Endometrium (tissue), 2 donors: ENCODE measurements around the gene NOL4L.

Experiments used
- FAIRE-seq: peaks from 2 replicates; lab custom pipeline; 2012; peaks lifted over from hg19 to GRCh38; lab: Jason Lieb, UNC
- donor health status: control.
- donor health status: control.

The NOL4L gene

GRCh38 chr20:32585011-32585585, at the start of gene NOL4L:
Gene NOL4L, minus strand, starts transcription at chr20:32585333. Its CDS starts 443 bp downstream, at chr20:32584890.
- no peak for FAIRE-seq

GRCh38 chr20:32634041-32634805, 49.1 kb upstream of the NOL4L start:
- no peak for FAIRE-seq

- FAIRE-seq = no peak
Observed at GRCh38 chr20:32632461-32633354, 47.6 kb upstream of the NOL4L start.

GRCh38 chr20:32631933-32632460, 46.9 kb upstream of the NOL4L start:
- FAIRE-seq = no peak

- FAIRE-seq = no peak
Observed at GRCh38 chr20:32629813-32630212, 44.7 kb upstream of the NOL4L start.

- FAIRE-seq = no peak
Observed at GRCh38 chr20:32628960-32629530, 43.9 kb upstream of the NOL4L start.

- FAIRE-seq = no peak
Observed at GRCh38 chr20:32626859-32627636, 41.9 kb upstream of the NOL4L start.

GRCh38 chr20:32626407-32626806, 41.3 kb upstream of the NOL4L start:
- FAIRE-seq = no peak

- FAIRE-seq = no peak
Observed at GRCh38 chr20:32625996-32626395, 40.9 kb upstream of the NOL4L start.

- FAIRE-seq = no peak
Observed at GRCh38 chr20:32624687-32625345, 39.7 kb upstream of the NOL4L start.

- FAIRE-seq = no peak
Observed at GRCh38 chr20:32623667-32624157, 38.6 kb upstream of the NOL4L start.

GRCh38 chr20:32622585-32623468, 37.7 kb upstream of the NOL4L start:
- no peak for FAIRE-seq

- FAIRE-seq = no peak
Observed at GRCh38 chr20:32621891-32622584, 36.9 kb upstream of the NOL4L start.

GRCh38 chr20:32621071-32621890, 36.1 kb upstream of the NOL4L start:
- FAIRE-seq = no peak

GRCh38 chr20:32619586-32619985, 34.5 kb upstream of the NOL4L start:
- FAIRE-seq = no peak

GRCh38 chr20:32614772-32615171, 29.6 kb upstream of the NOL4L start:
- FAIRE-seq = no peak

- no peak for FAIRE-seq
Observed at GRCh38 chr20:32614303-32614702, 29.2 kb upstream of the NOL4L start.
